Loucy (cell line): ENCODE measurements around the gene AMN.
"Not testable (repeated sequence)": the region's sequence is repeated elsewhere in the genome, so short reads cannot be mapped to it uniquely, and the experiment has no call there.

Experiments
- H2AFZ ChIP-seq: fragments of 200-600 bp; sonication (generic); 2 replicates; pipeline ENCODE4 v1.6.0; 2016; ENCODE audit warnings: antibody characterized with exemption, mild to moderate bottlenecking, low read length, moderate library complexity
- H3F3A ChIP-seq: fragments of 200-600 bp; 2 replicates; pipeline ENCODE4 v1.6.0; 2016; ENCODE audit warnings: antibody characterized with exemption, low read depth, mild to moderate bottlenecking
- H3K27me3 ChIP-seq: fragments of 200-600 bp; sonication (generic); 2 replicates; pipeline ENCODE4 v1.6.1; 2014; ENCODE audit warnings: low read length, mild to moderate bottlenecking; ENCODE audit not compliant: insufficient read depth, poor library complexity, severe bottlenecking
- H3K36me3 ChIP-seq: fragments of 200-600 bp; sonication (generic); 2 replicates; pipeline ENCODE4 v1.6.1; 2016; ENCODE audit warnings: low read length; ENCODE audit not compliant: insufficient read depth
- H3K4me1 ChIP-seq: fragments of 200-600 bp; sonication (generic); 2 replicates; pipeline ENCODE4 v1.5.1; 2014; ENCODE audit warnings: low read length, mild to moderate bottlenecking; ENCODE audit not compliant: insufficient read depth, poor library complexity, severe bottlenecking
- H3K4me2 ChIP-seq: fragments of 200-600 bp; sonication (generic); 2 replicates; pipeline ENCODE4 v1.6.0; 2014; ENCODE audit warnings: antibody characterized with exemption, low read length, low read depth, mild to moderate bottlenecking; ENCODE audit not compliant: poor library complexity, severe bottlenecking
- H3K4me3 ChIP-seq: fragments of 200-600 bp; sonication (generic); 2 replicates; pipeline ENCODE4 v1.5.1; 2014; ENCODE audit warnings: low read length, mild to moderate bottlenecking, mixed read lengths; ENCODE audit not compliant: poor library complexity, severe bottlenecking
- H3K79me2 ChIP-seq: fragments of 200-600 bp; sonication (generic); 2 replicates; pipeline ENCODE4 v1.6.1; 2014; ENCODE audit warnings: low read length; ENCODE audit not compliant: insufficient read depth
- H3K9ac ChIP-seq: fragments of 200-600 bp; sonication (generic); 2 replicates; pipeline ENCODE4 v1.6.0; 2014; ENCODE audit warnings: mild to moderate bottlenecking, low read depth, low read length, moderate library complexity; ENCODE audit not compliant: poor library complexity, severe bottlenecking
- H3K9me2 ChIP-seq: fragments of 200-600 bp; sonication (generic); replicated peaks from 2 replicates; pipeline ENCODE4 v1.6.1; 2016; ENCODE audit warnings: low read depth, low read length, mixed read lengths
- H3K9me3 ChIP-seq: fragments of 200-600 bp; sonication (generic); 2 replicates; pipeline ENCODE4 v1.6.1; 2014; ENCODE audit warnings: mild to moderate bottlenecking, antibody characterized with exemption, low read length, low read depth; ENCODE audit not compliant: insufficient read depth
- H4K20me1 ChIP-seq: fragments of 200-600 bp; sonication (generic); 2 replicates; pipeline ENCODE4 v1.6.0; 2014; ENCODE audit warnings: antibody characterized with exemption, low read length, mild to moderate bottlenecking; ENCODE audit not compliant: insufficient read depth, poor library complexity, severe bottlenecking
- CTCF ChIP-seq: fragments of 200-600 bp; sonication (generic); conservative IDR thresholded peaks from 2 replicates; pipeline ENCODE4 v1.5.1; 2014; ENCODE audit warnings: mild to moderate bottlenecking, antibody characterized with exemption, low read length
- EZH2phosphoT487 ChIP-seq: fragments of 200-600 bp; IDR thresholded peaks from 2 replicates; pipeline ENCODE4 v1.6.1; 2018; ENCODE audit warnings: antibody characterized with exemption, mild to moderate bottlenecking, moderate library complexity, borderline replicate concordance

AMN gene

GRCh38 chr14:102892651-102893050 is 29.8 kb upstream of the AMN start:
- TF ChIP-seq CTCF, result no peak
- TF ChIP-seq EZH2phosphoT487, result no peak
- Histone ChIP-seq H2AFZ (no peak overlapping the region), H3K9ac (no peak overlapping the region), H3K9me3 (no peaks in the 10 kb centered on the region), H3K4me1 (no peaks in the 10 kb centered on the region), H3K4me3 (no peak overlapping the region), H3K27me3 (no peaks in the 10 kb centered on the region), H3K9me2 (no peaks in the 10 kb centered on the region), H3K79me2 (no peaks in the 10 kb centered on the region), H3F3A (no peaks in the 10 kb centered on the region), H3K4me2 (no peak overlapping the region), H4K20me1 (no peaks in the 10 kb centered on the region), H3K36me3 (peaks cover 6% of the 10 kb centered on the region; the same call in 1 of the 2 replicates)

- Histone ChIP-seq H3K79me2 (no peaks in the 10 kb centered on the region), H3K4me1 (no peaks in the 10 kb centered on the region), H3F3A (no peaks in the 10 kb centered on the region), H3K36me3 (peaks cover 6% of the 10 kb centered on the region; the same call in 1 of the 2 replicates), H3K4me2 (no peak overlapping the region), H3K9me2 (no peaks in the 10 kb centered on the region), H4K20me1 (no peaks in the 10 kb centered on the region), H3K4me3 (no peak overlapping the region), H3K9me3 (no peaks in the 10 kb centered on the region), H2AFZ (no peak overlapping the region), H3K9ac (no peak overlapping the region), H3K27me3 (no peaks in the 10 kb centered on the region)
- TF ChIP-seq EZH2phosphoT487, result no peak
- TF ChIP-seq CTCF, result no peak
Measured at GRCh38 chr14:102893452-102893851, 29.0 kb upstream of the AMN start.

GRCh38 chr14:102896735-102897134 is 25.7 kb upstream of the AMN start:
- H3K9ac ChIP-seq, H3K9me2 ChIP-seq, H4K20me1 ChIP-seq, H3K79me2 ChIP-seq, H3K27me3 ChIP-seq, H3F3A ChIP-seq, H3K4me1 ChIP-seq, H3K36me3 ChIP-seq, H2AFZ ChIP-seq, H3K4me3 ChIP-seq, H3K4me2 ChIP-seq, H3K9me3 ChIP-seq: not testable (repeated sequence)

- H3K9ac ChIP-seq, result no peak overlapping the region
- no peaks in the 10 kb centered on the region for H3K79me2 ChIP-seq
- no peak overlapping the region for H2AFZ ChIP-seq
- no peaks in the 10 kb centered on the region for H3K9me2 ChIP-seq
- H3K4me3 ChIP-seq, result no peak overlapping the region
- no peaks in the 10 kb centered on the region for H3F3A ChIP-seq
- H3K27me3 ChIP-seq, result no peaks in the 10 kb centered on the region
- no peaks in the 10 kb centered on the region for H4K20me1 ChIP-seq
- TF ChIP-seq EZH2phosphoT487 (no peak), CTCF (no peak)
- no peak overlapping the region for H3K4me2 ChIP-seq
- no peaks in the 10 kb centered on the region; the same call in 1 of the 2 replicates for H3K36me3 ChIP-seq
- no peaks in the 10 kb centered on the region for H3K9me3 ChIP-seq
- H3K4me1 ChIP-seq, result no peaks in the 10 kb centered on the region
Measured at GRCh38 chr14:102897299-102898027, 25.0 kb upstream of the AMN start.
